Inferior parietal cortex (tissue), 1 donor: Measurements from ENCODE around the gene RAB3A.

Experiments
- DNase-seq: peaks from one replicate; pipeline ENCODE4 v3.0.0-alpha.2; 2016; ENCODE audit errors: extremely low spot score

Gene RAB3A

GRCh38 chr19:18150776-18151624, 52.8 kb downstream of the RAB3A start:
- DNase-seq, result no peak

DNA sequence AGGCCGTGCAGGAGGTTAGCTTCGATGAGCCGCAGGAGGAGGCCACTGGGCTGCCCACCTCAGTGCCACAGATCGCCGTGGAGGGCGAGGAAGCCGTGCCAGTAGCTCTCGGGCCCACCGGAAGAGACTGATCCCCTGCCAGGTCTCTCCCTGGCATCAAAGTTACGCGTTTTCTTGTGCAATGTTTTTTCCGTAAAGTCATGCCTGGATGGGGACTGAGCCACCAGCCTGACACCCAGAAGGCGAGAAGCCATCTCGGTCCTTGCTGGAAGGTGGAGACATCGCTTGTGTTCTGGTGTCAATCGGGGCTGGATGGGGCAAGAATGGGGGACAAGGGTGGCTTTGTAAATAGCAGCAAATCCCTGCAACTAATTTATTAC, 54.3 kb downstream of the RAB3A start:
- DNase-seq, result no peak

GRCh38 chr19:18147396-18147795, 56.4 kb downstream of the RAB3A start:
- no peak for DNase-seq
